HG02798 (cell line): ENCODE data around the gene GPHA2.

Source experiments
- ATAC-seq: cut with Tn5 transposase; IDR thresholded peaks from one replicate; pipeline ENCODE4 v1.9.1; 2021; ENCODE audit warnings: mild to moderate bottlenecking; ENCODE audit not compliant: unreplicated experiment, poor library complexity

Gene GPHA2

DNA sequence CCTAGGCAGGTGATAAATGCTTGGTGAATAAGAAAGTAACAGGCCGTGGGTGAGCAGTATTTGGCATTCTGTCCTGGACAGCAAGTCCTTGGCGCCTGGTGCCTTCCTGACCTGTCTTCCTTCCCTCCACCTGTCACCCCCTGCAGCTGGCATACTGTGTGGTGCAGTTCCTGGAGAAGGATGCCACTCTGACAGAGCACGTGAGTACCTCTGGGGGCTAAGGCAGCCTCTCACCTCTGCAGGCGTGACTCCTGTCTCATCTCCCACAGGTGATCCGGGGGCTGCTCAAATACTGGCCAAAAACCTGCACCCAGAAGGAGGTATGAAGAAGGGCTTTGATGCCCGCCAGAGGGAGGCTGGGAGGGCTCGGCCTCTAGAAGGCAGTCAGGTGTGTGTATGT, 4.4 kb downstream of the GPHA2 start:
- no peak for ATAC-seq

DNA sequence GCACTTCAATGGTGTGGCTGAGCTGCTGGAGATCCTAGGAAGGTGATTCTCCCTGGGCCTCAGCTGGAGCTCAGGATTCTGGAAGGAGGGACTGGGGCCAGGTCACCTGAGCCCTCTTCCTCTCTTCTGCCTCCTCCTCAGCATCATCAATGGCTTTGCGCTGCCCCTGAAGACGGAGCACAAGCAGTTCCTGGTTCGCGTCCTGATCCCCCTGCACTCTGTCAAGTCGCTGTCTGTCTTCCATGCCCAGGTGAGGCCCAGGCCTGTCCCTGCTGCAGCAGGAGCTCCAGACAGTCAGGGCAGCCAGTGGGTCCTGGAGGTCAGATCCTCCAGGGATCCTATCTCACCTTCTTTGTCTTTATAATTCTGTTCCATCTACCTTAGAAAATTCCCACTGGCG, 5.4 kb downstream of the GPHA2 start:
- ATAC-seq, result no peak

GRCh38 chr11:64929625-64930024, 6.1 kb downstream of the GPHA2 start:
- no peak for ATAC-seq

DNA sequence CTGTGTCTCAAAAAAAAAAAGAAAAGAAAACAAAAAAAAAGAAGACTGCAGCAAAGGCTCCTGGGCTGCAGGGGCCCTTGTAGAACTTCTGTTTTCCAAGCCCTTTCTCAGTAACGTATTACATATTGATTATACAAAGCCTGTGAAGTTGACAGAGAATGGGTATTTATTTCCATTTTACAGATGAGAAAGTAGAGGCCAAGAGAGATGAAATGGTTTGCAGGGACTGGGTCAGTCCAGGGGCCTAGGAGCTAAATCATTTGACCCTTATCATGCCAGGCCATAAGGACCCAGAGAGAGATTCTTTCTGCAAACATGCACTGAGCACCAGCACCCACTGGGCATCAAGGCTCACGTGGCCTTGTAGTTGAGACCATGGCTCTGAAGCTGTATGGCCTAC, 6.7 kb downstream of the GPHA2 start:
- no peak for ATAC-seq

- no peak for ATAC-seq
Observed at GRCh38 chr11:64926689-64927088, 9.0 kb downstream of the GPHA2 start.

GRCh38 chr11:64925536-64926436, 9.9 kb downstream of the GPHA2 start:
- ATAC-seq, result no peak

- no peak for ATAC-seq
Observed at GRCh38 chr11:64924910-64925284, 10.8 kb downstream of the GPHA2 start.

DNA sequence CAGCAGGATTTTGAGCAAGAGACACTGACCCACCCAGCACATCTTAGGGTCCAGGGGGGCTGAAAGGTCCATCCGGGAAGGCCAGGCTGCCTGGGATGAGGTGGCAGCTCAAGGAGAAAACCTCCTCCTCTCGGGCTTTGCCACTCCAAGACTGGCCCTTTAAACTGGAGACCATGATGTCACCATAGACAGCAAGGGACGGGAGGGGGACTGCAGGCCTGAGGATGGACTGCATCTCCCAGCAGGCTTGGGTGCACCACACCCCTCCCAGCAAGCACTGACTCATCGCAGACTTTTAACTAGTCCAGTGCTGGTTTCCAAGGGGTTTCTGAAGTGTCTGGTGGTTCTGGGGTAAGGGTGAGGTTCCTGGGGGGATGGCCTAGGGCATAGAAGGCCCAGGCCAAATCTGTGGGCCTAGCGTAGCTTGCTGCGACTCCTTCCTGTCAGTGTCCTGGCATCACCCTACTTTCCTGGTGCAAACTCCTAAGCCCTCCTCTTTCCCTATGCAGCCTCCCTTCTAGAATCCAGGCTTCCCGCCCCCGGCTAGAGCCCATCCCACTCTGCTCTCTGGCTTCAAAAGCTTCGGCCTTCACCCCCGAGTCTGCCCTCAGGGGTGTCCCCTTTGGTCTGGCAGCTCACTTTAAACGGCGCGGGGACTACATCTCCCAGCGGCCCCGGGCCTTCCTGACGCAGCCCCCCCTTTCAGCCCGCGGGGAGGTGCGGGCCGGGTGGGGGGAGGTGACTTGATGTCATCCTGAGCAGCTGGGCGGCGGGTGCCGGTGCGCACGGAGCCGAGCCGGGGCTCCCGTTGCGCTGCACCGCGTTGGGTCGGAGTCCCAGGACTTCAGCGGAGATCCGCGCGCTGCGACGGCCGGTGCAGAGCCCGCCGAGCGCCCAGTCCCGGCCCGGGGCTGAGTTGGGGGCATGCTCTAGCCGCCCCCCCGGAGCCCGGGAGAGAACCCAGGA, 11.5 kb downstream of the GPHA2 start, which contains the start of gene PPP2R5B:
TSS of gene PPP2R5B (plus strand) at position 746 of the 966 bp plus-strand sequence. CDS start 1,046 bp downstream, outside the sequence.
- peak; percentile 85 for ATAC-seq

DNA sequence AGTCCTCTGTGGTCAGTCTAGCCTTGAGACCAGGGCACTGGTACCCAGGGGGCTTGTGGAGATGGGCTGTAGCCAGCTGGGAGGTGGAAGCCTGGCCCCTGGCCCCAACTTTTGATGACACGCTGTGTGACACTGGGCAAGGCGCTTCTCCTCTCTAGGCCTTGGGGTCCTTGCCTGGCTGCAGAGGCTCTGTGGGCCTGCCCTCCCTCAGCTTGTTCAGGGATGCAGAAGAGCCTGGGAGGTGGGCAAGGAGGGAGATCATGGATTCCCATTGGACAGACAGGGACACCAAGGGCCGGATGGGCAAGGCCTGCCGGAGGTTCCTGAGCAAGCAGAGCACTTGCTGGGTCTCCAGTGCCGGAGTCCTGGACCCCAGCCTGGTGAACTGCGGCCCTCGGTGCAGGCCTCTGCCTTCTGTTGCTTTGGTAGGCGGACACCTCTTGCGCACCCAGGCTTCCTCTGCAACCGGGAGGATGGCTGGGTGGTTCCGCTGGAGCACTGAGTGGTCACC, 12.5 kb downstream of the GPHA2 start:
- ATAC-seq, result no peak

GRCh38 chr11:64921384-64921783, 14.3 kb downstream of the GPHA2 start:
- ATAC-seq, result no peak

- ATAC-seq, result no peak
Observed at GRCh38 chr11:64920124-64920523, 15.6 kb downstream of the GPHA2 start.

DNA sequence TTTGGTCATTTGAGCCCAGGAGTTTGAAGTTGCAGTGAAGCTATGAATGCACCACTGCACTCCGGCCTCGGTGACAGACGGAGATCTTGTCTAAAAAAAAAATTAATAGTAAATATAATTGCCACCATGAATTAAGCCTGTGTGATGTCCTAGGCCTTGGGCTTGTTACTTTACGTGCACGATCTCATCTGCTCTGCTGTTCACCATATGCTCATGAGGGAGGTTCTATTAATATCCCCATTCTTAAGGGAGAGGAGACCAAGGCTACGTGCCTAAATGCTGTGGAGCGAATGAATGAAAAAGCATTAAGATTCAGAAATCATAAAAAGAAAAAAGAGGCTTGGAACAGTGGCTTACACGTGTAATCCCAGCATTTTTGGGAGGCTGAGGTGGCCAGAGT, 16.1 kb downstream of the GPHA2 start:
- no peak for ATAC-seq

DNA sequence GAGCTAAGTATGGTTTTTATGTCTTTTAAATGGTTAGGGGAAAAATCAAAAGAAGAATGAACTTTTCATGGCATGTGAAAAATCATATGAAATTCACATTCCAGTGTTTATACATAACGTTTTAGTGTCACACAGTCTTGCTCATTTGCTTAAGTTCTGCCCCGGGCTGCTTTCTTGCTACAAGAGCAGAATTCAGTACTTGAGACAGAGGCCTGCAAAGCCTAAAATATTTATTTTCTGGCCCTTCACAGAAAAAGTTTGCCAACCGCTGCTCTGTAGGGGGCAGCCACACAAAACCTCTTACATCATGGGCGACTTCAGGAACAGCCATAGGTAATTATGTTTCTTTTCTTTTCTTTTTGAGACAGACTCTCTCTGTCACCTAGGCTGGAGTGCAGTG, 17.7 kb downstream of the GPHA2 start:
- no peak for ATAC-seq

GRCh38 chr11:64917663-64917995, 18.1 kb downstream of the GPHA2 start:
- no peak for ATAC-seq

- ATAC-seq, result peak; percentile 96
Observed at GRCh38 chr11:64916775-64917662, 18.7 kb downstream of the GPHA2 start, which contains the start of gene ATG2A. Gene ATG2A (minus strand): TSS chr11:64917209. CDS start chr11:64917135, 74 bp downstream.

GRCh38 chr11:64916040-64916774, 19.5 kb downstream of the GPHA2 start:
- no peak for ATAC-seq

DNA sequence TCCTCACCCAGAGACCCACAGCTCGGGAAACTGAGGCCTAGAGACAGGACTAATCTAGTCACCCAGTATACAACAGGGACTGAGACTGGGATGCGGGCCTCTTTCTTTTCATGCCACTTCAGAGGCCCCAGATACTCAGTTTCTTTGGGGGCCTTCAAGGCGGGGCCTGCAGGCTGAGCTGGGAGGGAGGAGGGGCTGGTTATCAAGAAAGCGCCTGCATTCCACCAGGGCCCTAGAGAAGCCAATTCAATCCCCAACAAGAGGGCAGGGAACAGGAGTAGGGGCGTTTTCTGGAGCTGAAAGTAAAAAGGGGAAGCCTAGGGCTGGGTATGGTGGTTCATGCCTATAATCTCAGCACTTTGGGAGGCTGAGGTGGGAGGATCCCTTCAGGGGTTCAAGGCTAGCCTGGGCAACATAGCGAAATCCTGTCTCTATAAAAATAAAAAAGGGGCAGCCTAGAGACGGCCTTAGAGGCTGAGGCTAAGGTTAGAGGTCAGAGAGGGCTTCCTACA, 20.3 kb downstream of the GPHA2 start:
- no peak for ATAC-seq

- no peak for ATAC-seq
Observed at GRCh38 chr11:64914123-64914522, 21.6 kb downstream of the GPHA2 start.

DNA sequence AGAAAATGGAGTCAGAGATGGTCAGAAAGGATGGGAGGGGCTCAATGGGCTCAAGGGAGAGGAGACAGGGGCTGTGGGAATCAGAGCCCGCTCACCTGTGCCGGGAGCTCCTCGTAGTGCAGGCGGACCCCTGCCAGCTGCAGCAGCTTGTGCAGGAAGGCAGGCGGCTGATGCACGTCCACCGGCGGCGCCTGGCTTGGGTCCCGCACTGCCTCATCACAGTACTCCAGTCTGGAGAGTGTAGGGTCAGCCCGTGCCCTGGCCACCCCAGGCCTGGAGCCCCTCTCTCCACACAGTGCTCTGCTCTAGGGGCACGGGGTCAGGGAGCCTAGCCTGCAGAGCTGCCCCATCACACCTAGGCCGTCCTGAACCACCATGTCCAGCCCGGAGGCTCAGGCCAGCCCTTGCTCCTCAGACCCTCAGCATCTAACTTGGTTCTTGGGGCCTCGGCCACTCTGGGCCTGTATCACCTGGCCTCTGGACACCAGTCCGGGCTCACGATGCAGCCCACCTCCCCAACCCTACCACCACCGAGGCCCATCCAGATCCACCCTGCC, 22.4 kb downstream of the GPHA2 start:
- ATAC-seq, result no peak
